OCI-LY7 (cell line): ENCODE results near the gene INTU. TPM values are rescaled to one million over a fixed set of nuclear protein-coding genes. Genes with fewer than 3 reads are reported as not detected.

Source experiments
- BruUV-seq: library from RNA; stranded (reverse); fragments of 400-500 nt; replicated peaks from 2 replicates; lab custom pipeline; 2021; lab: Mats Ljungman, UMichigan
- CTCF ChIA-PET: fragments of 300-600 bp; sonication (Branson Sonifier 250); formaldehyde crosslinking; loops from one replicate; lab custom pipeline; 2022; ENCODE audit warnings: antibody characterized with exemption; ENCODE audit not compliant: unreplicated experiment; lab: Charles Lee
- POLR2A ChIA-PET: fragments of 300-600 bp; sonication (Branson Sonifier 250); formaldehyde crosslinking; loops from one replicate; lab custom pipeline; 2022; ENCODE audit warnings: antibody characterized with exemption; lab: Charles Lee
- DNase-seq: peaks from one replicate; pipeline ENCODE4 v3.0.0-alpha.2; 2015; ENCODE audit warnings: low spot score
- H2AFZ ChIP-seq: fragments of 200-600 bp; sonication (generic), shearing (Covaris generic); 2 replicates; pipeline ENCODE4 v1.6.1; 2014; ENCODE audit warnings: mild to moderate bottlenecking, antibody characterized with exemption, low read length, moderate library complexity
- H3K27ac ChIP-seq: fragments of 200-600 bp; sonication (generic); 2 replicates; pipeline ENCODE4 v1.5.1; 2014; ENCODE audit warnings: mixed run types, low read depth, mild to moderate bottlenecking, moderate library complexity, low read length, inconsistent platforms; ENCODE audit not compliant: poor library complexity, severe bottlenecking
- H3K36me3 ChIP-seq: fragments of 200-600 bp; sonication (generic); 2 replicates; pipeline ENCODE4 v1.6.1; 2014; ENCODE audit warnings: mild to moderate bottlenecking, antibody characterized with exemption, low read length, moderate library complexity, mixed read lengths; ENCODE audit not compliant: insufficient read depth
- H3K4me1 ChIP-seq: fragments of 200-600 bp; sonication (generic); 2 replicates; pipeline ENCODE4 v1.5.1; 2014; ENCODE audit warnings: mild to moderate bottlenecking, low read length; ENCODE audit not compliant: insufficient read depth, poor library complexity, severe bottlenecking
- H3K4me2 ChIP-seq: fragments of 200-600 bp; sonication (generic); 2 replicates; pipeline ENCODE4 v1.6.1; 2014; ENCODE audit warnings: mild to moderate bottlenecking, low read length
- H3K4me3 ChIP-seq: fragments of 200-600 bp; sonication (generic); 2 replicates; pipeline ENCODE4 v1.5.1; 2014; ENCODE audit warnings: mild to moderate bottlenecking, low read depth, low read length; ENCODE audit not compliant: poor library complexity, severe bottlenecking
- H3K79me2 ChIP-seq: fragments of 200-600 bp; sonication (generic); 2 replicates; pipeline ENCODE4 v1.6.1; 2016; ENCODE audit warnings: low read depth, mild to moderate bottlenecking, low read length, moderate library complexity, mixed read lengths; ENCODE audit not compliant: insufficient read depth
- H3K9me2 ChIP-seq: fragments of 200-600 bp; sonication (generic); 2 replicates; pipeline ENCODE4 v1.6.1; 2016; ENCODE audit warnings: mild to moderate bottlenecking, low read length, mixed read lengths; ENCODE audit not compliant: insufficient read depth
- H3K9me3 ChIP-seq: fragments of 200-600 bp; sonication (generic); 2 replicates; pipeline ENCODE4 v1.6.1; 2014; ENCODE audit warnings: mild to moderate bottlenecking, mixed run types, low read length, mixed read lengths
- H4K20me1 ChIP-seq: fragments of 200-600 bp; sonication (generic); 2 replicates; pipeline ENCODE4 v1.6.1; 2014; ENCODE audit warnings: mild to moderate bottlenecking, antibody characterized with exemption, low read length, moderate library complexity, mixed read lengths; ENCODE audit not compliant: insufficient read depth
- CTCF ChIP-seq: fragments of 200-600 bp; sonication (generic); conservative IDR thresholded peaks from 2 replicates; pipeline ENCODE4 v1.5.1; 2014; ENCODE audit warnings: mild to moderate bottlenecking, antibody characterized with exemption, low read length, moderate library complexity, mixed read lengths
- EZH2phosphoT487 ChIP-seq: fragments of 200-600 bp; sonication (generic); IDR thresholded peaks from 2 replicates; pipeline ENCODE4 v1.6.1; 2018; ENCODE audit warnings: low read depth, borderline replicate concordance, mild to moderate bottlenecking, mixed run types, antibody characterized with exemption, low read length, moderate library complexity, mixed read lengths
- intact Hi-C: fragments of 100-400 bp; cut with micrococcal nuclease; formaldehyde crosslinking; loops from one replicate; pipeline ENCODE4 v1.10.0; 2022; ENCODE audit not compliant: unreplicated experiment
- total RNA-seq, 2 experiments: library from RNA; depleted of rRNA in 1 of 2; stranded (reverse); fragments of >200 nt in 1 of 2; shearing (Covaris generic) in 1 of 2; gene quantifications; 2 replicates each; pipeline ENCODE4 v1.2.3, GENCODE V29; 2014 to 2022

INTU gene
- total RNA-seq, 2 experiments from 2014 or later, result not detected

GRCh38 chr4:127741247-127741646 is 108.5 kb downstream of the INTU start:
- Histone ChIP-seq H3K79me2 (no peaks in the 10 kb centered on the region), H3K27ac (no peak overlapping the region), H3K9me3 (no peaks in the 10 kb centered on the region), H3K36me3 (no peaks in the 10 kb centered on the region), H3K9me2 (no peaks in the 10 kb centered on the region), H3K4me1 (no peaks in the 10 kb centered on the region), H2AFZ (no peak overlapping the region), H3K4me2 (no peak overlapping the region), H3K4me3 (no peak overlapping the region), H4K20me1 (no peaks in the 10 kb centered on the region)
- no peak for TF ChIP-seq CTCF
- TF ChIP-seq EZH2phosphoT487, result no peak
- intact Hi-C loops, result no loop called here
- ChIA-PET POLR2A (no interaction called here), CTCF (no interaction called here)
- no TSS peak for BruUV-seq
- DNase-seq, result no peak

DNA sequence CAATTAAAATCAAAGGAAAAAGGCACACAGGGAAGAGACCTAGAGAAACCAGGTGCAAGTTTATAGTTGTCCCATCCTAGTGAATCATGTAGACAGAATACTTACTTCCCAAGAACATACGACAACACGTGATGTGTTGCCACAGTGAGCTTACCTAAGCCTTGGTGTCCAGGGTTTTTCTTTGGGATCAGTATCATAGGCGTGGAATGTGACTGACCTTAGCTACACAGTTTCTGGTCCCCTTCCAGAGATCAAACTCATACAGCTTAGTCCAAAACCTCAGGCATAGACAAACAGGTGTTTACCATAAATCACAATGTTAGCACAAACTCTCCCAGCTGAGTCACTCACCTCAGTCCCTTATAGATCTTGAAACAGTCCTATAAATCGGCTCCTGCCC is 115.1 kb downstream of the INTU start:
- Histone ChIP-seq H3K4me1 (no peaks in the 10 kb centered on the region), H3K79me2 (no peaks in the 10 kb centered on the region), H3K36me3 (no peaks in the 10 kb centered on the region), H3K27ac (no peak overlapping the region), H3K9me2 (no peaks in the 10 kb centered on the region), H3K4me3 (no peak overlapping the region), H3K4me2 (no peak overlapping the region), H2AFZ (no peak overlapping the region), H3K9me3 (peaks cover 12% of the 10 kb centered on the region; the same call in 1 of the 2 replicates), H4K20me1 (no peaks in the 10 kb centered on the region)
- intact Hi-C loops, result no loop called here
- BruUV-seq, result no TSS peak
- TF ChIP-seq CTCF, result no peak
- TF ChIP-seq EZH2phosphoT487, result no peak
- no peak for DNase-seq
- CTCF ChIA-PET, result no interaction called here
- POLR2A ChIA-PET, result no interaction called here

DNA sequence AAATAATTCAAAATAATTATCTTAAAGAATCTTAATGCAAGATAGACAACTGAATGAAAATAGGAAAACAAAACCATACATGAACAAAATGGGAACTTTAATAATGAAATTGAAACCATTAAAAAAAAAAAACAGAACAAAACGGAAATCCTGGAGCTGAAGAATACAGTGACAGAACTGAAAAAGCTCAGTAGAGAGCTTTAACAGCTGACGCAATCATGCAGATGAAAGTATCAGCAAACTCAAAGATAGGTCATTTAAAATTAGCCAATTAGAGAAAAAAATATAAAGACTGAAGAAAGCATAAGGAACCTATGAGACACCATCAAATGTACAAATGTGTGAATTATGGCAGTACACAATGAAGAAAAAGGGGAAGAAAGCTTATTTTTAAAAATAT is 116.2 kb downstream of the INTU start:
- Histone ChIP-seq H2AFZ (no peak overlapping the region), H3K79me2 (no peaks in the 10 kb centered on the region), H3K36me3 (no peaks in the 10 kb centered on the region), H4K20me1 (no peaks in the 10 kb centered on the region), H3K4me1 (no peaks in the 10 kb centered on the region), H3K9me2 (no peaks in the 10 kb centered on the region), H3K9me3 (peaks cover 12% of the 10 kb centered on the region; the same call in 1 of the 2 replicates), H3K27ac (no peak overlapping the region), H3K4me2 (no peak overlapping the region), H3K4me3 (no peak overlapping the region)
- intact Hi-C loops, result no loop called here
- no peak for DNase-seq
- TF ChIP-seq EZH2phosphoT487, result no peak
- no peak for TF ChIP-seq CTCF
- ChIA-PET CTCF (no interaction called here), POLR2A (interaction anchor here (0.7 to 1.0 kb wide), 2 partner anchors 15 to 791 kb away, joined by 3 read pairs; no protein-coding TSS in a partner anchor)
- no TSS peak for BruUV-seq
